WTC11 (cell line): ENCODE measurements around the gene PALD1. TPM values are rescaled to one million over a fixed set of nuclear protein-coding genes. Genes with fewer than 3 reads are reported as not detected.

ENCODE experiments used
- ATAC-seq: fragments of 200-7000 bp; cut with Tn5 transposase; 2 replicates; pipeline ENCODE4 v1.10.0; 2021; ENCODE audit warnings: mild to moderate bottlenecking, moderate library complexity
- CTCF ChIA-PET: fragments of 300-600 bp; sonication (Branson Sonifier 250); formaldehyde crosslinking; loops from one replicate; lab custom pipeline; 2021; ENCODE audit warnings: antibody characterized with exemption; lab: Charles Lee
- POLR2A ChIA-PET: fragments of 350-600 bp; sonication (Branson Sonifier 250); formaldehyde crosslinking; loops from one replicate; lab custom pipeline; 2021; ENCODE audit warnings: antibody characterized with exemption; lab: Charles Lee
- DNase-seq: peaks from one replicate; pipeline ENCODE4 v3.0.0; 2021; ENCODE audit warnings: low spot score
- H3K27ac Mint-ChIP-seq: 2 replicates; pipeline ENCODE4 v1.8.0; 2021; ENCODE audit warnings: mixed read lengths
- H3K27me3 Mint-ChIP-seq: 2 replicates; pipeline ENCODE4 v1.8.0; 2021; ENCODE audit warnings: low read depth, mild to moderate bottlenecking, moderate library complexity, mixed read lengths
- H3K36me3 Mint-ChIP-seq: 2 replicates; pipeline ENCODE4 v1.8.0; 2021; ENCODE audit warnings: mixed read lengths
- H3K4me1 Mint-ChIP-seq: 2 replicates; pipeline ENCODE4 v1.8.0; 2022; ENCODE audit warnings: mixed read lengths
- H3K4me3 Mint-ChIP-seq: 2 replicates; pipeline ENCODE4 v1.8.0; 2021; ENCODE audit warnings: mild to moderate bottlenecking, moderate library complexity, mixed read lengths
- H3K9me3 Mint-ChIP-seq: 2 replicates; pipeline ENCODE4 v1.8.0; 2021; ENCODE audit warnings: mixed read lengths
- ATF1 ChIP-seq: sonication (generic); formaldehyde crosslinking; IDR thresholded peaks from 2 replicates; pipeline ENCODE4 v1.8.1; 2023; ENCODE audit warnings: mild to moderate bottlenecking, moderate library complexity, missing genetic modification reagents
- CREM ChIP-seq: sonication (generic); formaldehyde crosslinking; IDR thresholded peaks from 2 replicates; pipeline ENCODE4 v1.8.1; 2022; ENCODE audit warnings: mild to moderate bottlenecking, missing genetic modification reagents, moderate library complexity
- ELF4 ChIP-seq: sonication (generic); formaldehyde crosslinking; IDR thresholded peaks from 2 replicates; pipeline ENCODE4 v1.8.1; 2022; ENCODE audit warnings: low read depth, mild to moderate bottlenecking, moderate library complexity, missing genetic modification reagents
- GRHL2 ChIP-seq: fragments of 250-450 bp; sonication (Bioruptor Pico); IDR thresholded peaks from 2 replicates; pipeline ENCODE4 v1.8.0; 2022; ENCODE audit warnings: mild to moderate bottlenecking, moderate library complexity; ENCODE audit not compliant: insufficient replicate concordance, severe bottlenecking
- GTF2I ChIP-seq: fragments of 250-450 bp; sonication (Bioruptor Pico); conservative IDR thresholded peaks from 2 replicates; pipeline ENCODE4 v1.4.0; 2021; ENCODE audit warnings: mild to moderate bottlenecking
- IRF2 ChIP-seq: sonication (generic); formaldehyde crosslinking; IDR thresholded peaks from 2 replicates; pipeline ENCODE4 v1.8.0; 2022; ENCODE audit warnings: low read depth, missing genetic modification reagents, borderline replicate concordance
- JUN ChIP-seq: sonication (generic); formaldehyde crosslinking; IDR thresholded peaks from 2 replicates; pipeline ENCODE4 v1.8.0; 2023; ENCODE audit warnings: mild to moderate bottlenecking, missing genetic modification reagents
- OVOL2 ChIP-seq: fragments of 250-450 bp; sonication (Bioruptor Pico); IDR thresholded peaks from 2 replicates; pipeline ENCODE4 v1.9.0; 2021; ENCODE audit warnings: mild to moderate bottlenecking, borderline replicate concordance
- SMAD4 ChIP-seq: sonication (generic); formaldehyde crosslinking; IDR thresholded peaks from 2 replicates; pipeline ENCODE4 v1.8.0; 2022; ENCODE audit warnings: mild to moderate bottlenecking, missing genetic modification reagents
- SP1 ChIP-seq: sonication (generic); formaldehyde crosslinking; conservative IDR thresholded peaks from 2 replicates; pipeline ENCODE4 v1.8.1; 2022; ENCODE audit warnings: missing genetic modification reagents
- ZNF121 ChIP-seq: sonication (generic); formaldehyde crosslinking; IDR thresholded peaks from 2 replicates; pipeline ENCODE4 v1.8.0; 2023; ENCODE audit warnings: missing genetic modification reagents
- ZNF232 ChIP-seq: sonication (generic); formaldehyde crosslinking; IDR thresholded peaks from 2 replicates; pipeline ENCODE4 v1.8.0; 2022; ENCODE audit warnings: mild to moderate bottlenecking, missing genetic modification reagents
- total RNA-seq: library from RNA; stranded (reverse); gene quantifications from 3 replicates; pipeline ENCODE4 v1.2.3, GENCODE V29; 2021
- TF ChIP-seq, protein P1 (sequence below): sonication (generic); formaldehyde crosslinking; IDR thresholded peaks from 2 replicates; pipeline ENCODE4 v1.8.1; 2023; ENCODE audit warnings: mild to moderate bottlenecking, missing genetic modification reagents, borderline replicate concordance
- TF ChIP-seq, protein P2 (sequence below): sonication (generic); formaldehyde crosslinking; IDR thresholded peaks from 2 replicates; pipeline ENCODE4 v1.8.0; 2023; ENCODE audit warnings: missing genetic modification reagents, mild to moderate bottlenecking, borderline replicate concordance
- TF ChIP-seq, protein P3 (sequence below): sonication (generic); formaldehyde crosslinking; IDR thresholded peaks from 2 replicates; pipeline ENCODE4 v1.8.1; 2023; ENCODE audit warnings: mild to moderate bottlenecking, missing genetic modification reagents, moderate library complexity
- TF ChIP-seq, protein P4 (sequence below): sonication (generic); formaldehyde crosslinking; IDR thresholded peaks from 2 replicates; pipeline ENCODE4 v1.8.0; 2022; ENCODE audit warnings: mild to moderate bottlenecking, missing genetic modification reagents
- TF ChIP-seq, protein P5 (sequence below): sonication (generic); formaldehyde crosslinking; IDR thresholded peaks from 2 replicates; pipeline ENCODE4 v1.8.1; 2023; ENCODE audit warnings: mild to moderate bottlenecking, moderate library complexity, missing genetic modification reagents
- TF ChIP-seq, protein P6 (sequence below): fragments of 200-600 bp; IDR thresholded peaks from 2 replicates; pipeline ENCODE4 v1.8.0; 2022; ENCODE audit warnings: antibody characterized with exemption
- TF ChIP-seq, protein P7 (sequence below): sonication (generic); formaldehyde crosslinking; IDR thresholded peaks from 2 replicates; pipeline ENCODE4 v1.8.0; 2022; ENCODE audit warnings: mild to moderate bottlenecking, missing genetic modification reagents

The PALD1 gene
- total RNA-seq, 1 experiment from 2014 or later, result 43.6 TPM

DNA sequence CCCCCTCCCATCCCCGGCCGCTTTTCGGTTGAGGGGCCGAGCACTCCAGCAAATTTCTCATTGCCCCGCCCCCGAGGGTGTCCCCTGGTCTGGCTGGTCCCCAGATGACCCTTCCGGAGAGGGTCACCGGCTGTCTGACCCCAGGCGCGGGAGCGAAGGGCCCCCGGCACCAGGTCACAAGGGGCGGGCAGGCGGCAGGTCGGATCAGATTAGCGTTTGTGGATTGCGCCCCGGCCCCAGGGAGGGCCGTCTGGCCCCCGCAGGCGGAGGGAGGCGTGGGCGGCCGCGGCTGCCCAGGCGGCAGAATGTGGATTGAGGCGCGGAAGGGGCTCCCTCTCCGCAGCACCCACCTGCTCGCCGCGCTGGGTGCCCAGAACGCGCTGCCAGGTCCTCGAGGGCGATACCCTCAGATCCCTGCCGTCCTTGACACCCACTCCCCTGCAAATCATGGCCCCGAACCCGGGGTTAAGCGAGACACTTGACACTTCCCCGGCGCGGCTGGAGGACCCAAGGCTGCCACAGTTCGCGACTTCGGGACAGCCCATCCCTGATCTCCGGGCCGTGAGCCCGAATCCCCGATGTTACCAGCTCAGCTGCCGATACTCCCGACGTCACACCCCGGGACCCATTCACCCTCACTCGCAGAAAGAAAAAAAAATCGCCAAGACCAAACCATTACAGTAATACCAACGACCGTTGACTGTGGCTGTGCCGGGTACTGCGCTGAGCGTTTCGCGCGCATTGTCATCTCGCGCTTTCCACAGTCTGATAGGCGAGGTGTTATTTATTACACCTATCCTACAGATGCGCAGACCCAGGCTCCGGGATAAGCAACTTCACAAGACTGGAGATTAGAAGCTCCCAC, 38.0 kb upstream of the PALD1 start:
- peaks cover 67% of the 10 kb centered on the region for H3K4me1 Mint-ChIP-seq
- no peaks in the 10 kb centered on the region for H3K9me3 Mint-ChIP-seq
- DNase-seq (peak; percentile 63), ATAC-seq (peak; percentile 3)
- H3K36me3 Mint-ChIP-seq, result peaks cover 9% of the 10 kb centered on the region
- H3K27me3 Mint-ChIP-seq, result peaks cover 19% of the 10 kb centered on the region
- CTCF ChIA-PET, result interaction anchor here (0.6 to 1.1 kb wide), 5 partner anchors 10 to 218 kb away, joined by 3 to 5 read pairs (median 4); no protein-coding TSS in a partner anchor
- H3K4me3 Mint-ChIP-seq, result peak overlapping the region; percentile 77
- POLR2A ChIA-PET, result interaction anchor here (0.9 kb wide), 1 partner anchor 15 kb away, joined by 4 read pairs; no protein-coding TSS in a partner anchor
- peak overlapping the region; percentile 92 for H3K27ac Mint-ChIP-seq
- TF ChIP-seq SP1 (CRISPR knock-in tag), result no peak; the same call in 1 of the 2 replicates
- TF ChIP-seq SMAD4 (CRISPR knock-in tag), result 0 out of 2 replicates have a peak, but pooled peaks have one; percentile 16
- no peak for TF ChIP-seq GRHL2
- no peak for TF ChIP-seq ATF1
- no peak for TF ChIP-seq OVOL2
- TF ChIP-seq, protein P1, sequence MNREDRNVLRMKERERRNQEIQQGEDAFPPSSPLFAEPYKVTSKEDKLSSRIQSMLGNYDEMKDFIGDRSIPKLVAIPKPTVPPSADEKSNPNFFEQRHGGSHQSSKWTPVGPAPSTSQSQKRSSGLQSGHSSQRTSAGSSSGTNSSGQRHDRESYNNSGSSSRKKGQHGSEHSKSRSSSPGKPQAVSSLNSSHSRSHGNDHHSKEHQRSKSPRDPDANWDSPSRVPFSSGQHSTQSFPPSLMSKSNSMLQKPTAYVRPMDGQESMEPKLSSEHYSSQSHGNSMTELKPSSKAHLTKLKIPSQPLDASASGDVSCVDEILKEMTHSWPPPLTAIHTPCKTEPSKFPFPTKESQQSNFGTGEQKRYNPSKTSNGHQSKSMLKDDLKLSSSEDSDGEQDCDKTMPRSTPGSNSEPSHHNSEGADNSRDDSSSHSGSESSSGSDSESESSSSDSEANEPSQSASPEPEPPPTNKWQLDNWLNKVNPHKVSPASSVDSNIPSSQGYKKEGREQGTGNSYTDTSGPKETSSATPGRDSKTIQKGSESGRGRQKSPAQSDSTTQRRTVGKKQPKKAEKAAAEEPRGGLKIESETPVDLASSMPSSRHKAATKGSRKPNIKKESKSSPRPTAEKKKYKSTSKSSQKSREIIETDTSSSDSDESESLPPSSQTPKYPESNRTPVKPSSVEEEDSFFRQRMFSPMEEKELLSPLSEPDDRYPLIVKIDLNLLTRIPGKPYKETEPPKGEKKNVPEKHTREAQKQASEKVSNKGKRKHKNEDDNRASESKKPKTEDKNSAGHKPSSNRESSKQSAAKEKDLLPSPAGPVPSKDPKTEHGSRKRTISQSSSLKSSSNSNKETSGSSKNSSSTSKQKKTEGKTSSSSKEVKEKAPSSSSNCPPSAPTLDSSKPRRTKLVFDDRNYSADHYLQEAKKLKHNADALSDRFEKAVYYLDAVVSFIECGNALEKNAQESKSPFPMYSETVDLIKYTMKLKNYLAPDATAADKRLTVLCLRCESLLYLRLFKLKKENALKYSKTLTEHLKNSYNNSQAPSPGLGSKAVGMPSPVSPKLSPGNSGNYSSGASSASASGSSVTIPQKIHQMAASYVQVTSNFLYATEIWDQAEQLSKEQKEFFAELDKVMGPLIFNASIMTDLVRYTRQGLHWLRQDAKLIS (CRISPR knock-in tag), result no peak
- no peak for TF ChIP-seq GTF2I (CRISPR knock-in tag)
- TF ChIP-seq, protein P2, sequence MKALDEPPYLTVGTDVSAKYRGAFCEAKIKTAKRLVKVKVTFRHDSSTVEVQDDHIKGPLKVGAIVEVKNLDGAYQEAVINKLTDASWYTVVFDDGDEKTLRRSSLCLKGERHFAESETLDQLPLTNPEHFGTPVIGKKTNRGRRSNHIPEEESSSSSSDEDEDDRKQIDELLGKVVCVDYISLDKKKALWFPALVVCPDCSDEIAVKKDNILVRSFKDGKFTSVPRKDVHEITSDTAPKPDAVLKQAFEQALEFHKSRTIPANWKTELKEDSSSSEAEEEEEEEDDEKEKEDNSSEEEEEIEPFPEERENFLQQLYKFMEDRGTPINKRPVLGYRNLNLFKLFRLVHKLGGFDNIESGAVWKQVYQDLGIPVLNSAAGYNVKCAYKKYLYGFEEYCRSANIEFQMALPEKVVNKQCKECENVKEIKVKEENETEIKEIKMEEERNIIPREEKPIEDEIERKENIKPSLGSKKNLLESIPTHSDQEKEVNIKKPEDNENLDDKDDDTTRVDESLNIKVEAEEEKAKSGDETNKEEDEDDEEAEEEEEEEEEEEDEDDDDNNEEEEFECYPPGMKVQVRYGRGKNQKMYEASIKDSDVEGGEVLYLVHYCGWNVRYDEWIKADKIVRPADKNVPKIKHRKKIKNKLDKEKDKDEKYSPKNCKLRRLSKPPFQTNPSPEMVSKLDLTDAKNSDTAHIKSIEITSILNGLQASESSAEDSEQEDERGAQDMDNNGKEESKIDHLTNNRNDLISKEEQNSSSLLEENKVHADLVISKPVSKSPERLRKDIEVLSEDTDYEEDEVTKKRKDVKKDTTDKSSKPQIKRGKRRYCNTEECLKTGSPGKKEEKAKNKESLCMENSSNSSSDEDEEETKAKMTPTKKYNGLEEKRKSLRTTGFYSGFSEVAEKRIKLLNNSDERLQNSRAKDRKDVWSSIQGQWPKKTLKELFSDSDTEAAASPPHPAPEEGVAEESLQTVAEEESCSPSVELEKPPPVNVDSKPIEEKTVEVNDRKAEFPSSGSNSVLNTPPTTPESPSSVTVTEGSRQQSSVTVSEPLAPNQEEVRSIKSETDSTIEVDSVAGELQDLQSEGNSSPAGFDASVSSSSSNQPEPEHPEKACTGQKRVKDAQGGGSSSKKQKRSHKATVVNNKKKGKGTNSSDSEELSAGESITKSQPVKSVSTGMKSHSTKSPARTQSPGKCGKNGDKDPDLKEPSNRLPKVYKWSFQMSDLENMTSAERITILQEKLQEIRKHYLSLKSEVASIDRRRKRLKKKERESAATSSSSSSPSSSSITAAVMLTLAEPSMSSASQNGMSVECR (CRISPR knock-in tag), result peak; percentile 29; the same call in 1 of the 2 replicates
- TF ChIP-seq, protein P3, sequence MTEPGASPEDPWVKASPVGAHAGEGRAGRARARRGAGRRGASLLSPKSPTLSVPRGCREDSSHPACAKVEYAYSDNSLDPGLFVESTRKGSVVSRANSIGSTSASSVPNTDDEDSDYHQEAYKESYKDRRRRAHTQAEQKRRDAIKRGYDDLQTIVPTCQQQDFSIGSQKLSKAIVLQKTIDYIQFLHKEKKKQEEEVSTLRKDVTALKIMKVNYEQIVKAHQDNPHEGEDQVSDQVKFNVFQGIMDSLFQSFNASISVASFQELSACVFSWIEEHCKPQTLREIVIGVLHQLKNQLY, result no peak
- TF ChIP-seq, protein P4, sequence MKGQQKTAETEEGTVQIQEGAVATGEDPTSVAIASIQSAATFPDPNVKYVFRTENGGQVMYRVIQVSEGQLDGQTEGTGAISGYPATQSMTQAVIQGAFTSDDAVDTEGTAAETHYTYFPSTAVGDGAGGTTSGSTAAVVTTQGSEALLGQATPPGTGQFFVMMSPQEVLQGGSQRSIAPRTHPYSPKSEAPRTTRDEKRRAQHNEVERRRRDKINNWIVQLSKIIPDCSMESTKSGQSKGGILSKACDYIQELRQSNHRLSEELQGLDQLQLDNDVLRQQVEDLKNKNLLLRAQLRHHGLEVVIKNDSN (CRISPR knock-in tag), result peak; percentile 35; the same call in 1 of the 2 replicates
- 0 out of 2 replicates have a peak, but pooled peaks have one; percentile 55 for TF ChIP-seq CREM (CRISPR knock-in tag)
- TF ChIP-seq ZNF121 (CRISPR knock-in tag), result no peak
- TF ChIP-seq, protein P5, sequence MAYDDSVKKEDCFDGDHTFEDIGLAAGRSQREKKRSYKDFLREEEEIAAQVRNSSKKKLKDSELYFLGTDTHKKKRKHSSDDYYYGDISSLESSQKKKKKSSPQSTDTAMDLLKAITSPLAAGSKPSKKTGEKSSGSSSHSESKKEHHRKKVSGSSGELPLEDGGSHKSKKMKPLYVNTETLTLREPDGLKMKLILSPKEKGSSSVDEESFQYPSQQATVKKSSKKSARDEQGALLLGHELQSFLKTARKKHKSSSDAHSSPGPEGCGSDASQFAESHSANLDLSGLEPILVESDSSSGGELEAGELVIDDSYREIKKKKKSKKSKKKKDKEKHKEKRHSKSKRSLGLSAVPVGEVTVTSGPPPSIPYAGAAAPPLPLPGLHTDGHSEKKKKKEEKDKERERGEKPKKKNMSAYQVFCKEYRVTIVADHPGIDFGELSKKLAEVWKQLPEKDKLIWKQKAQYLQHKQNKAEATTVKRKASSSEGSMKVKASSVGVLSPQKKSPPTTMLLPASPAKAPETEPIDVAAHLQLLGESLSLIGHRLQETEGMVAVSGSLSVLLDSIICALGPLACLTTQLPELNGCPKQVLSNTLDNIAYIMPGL (CRISPR knock-in tag), result peak; percentile 47; the same call in 1 of the 2 replicates
- peak; percentile 44; the same call in 1 of the 2 replicates for TF ChIP-seq ZNF232 (CRISPR knock-in tag)
- no peak for TF ChIP-seq IRF2 (CRISPR knock-in tag)
- no peak; the same call in 1 of the 2 replicates for TF ChIP-seq JUN (CRISPR knock-in tag)
- TF ChIP-seq, protein P6, sequence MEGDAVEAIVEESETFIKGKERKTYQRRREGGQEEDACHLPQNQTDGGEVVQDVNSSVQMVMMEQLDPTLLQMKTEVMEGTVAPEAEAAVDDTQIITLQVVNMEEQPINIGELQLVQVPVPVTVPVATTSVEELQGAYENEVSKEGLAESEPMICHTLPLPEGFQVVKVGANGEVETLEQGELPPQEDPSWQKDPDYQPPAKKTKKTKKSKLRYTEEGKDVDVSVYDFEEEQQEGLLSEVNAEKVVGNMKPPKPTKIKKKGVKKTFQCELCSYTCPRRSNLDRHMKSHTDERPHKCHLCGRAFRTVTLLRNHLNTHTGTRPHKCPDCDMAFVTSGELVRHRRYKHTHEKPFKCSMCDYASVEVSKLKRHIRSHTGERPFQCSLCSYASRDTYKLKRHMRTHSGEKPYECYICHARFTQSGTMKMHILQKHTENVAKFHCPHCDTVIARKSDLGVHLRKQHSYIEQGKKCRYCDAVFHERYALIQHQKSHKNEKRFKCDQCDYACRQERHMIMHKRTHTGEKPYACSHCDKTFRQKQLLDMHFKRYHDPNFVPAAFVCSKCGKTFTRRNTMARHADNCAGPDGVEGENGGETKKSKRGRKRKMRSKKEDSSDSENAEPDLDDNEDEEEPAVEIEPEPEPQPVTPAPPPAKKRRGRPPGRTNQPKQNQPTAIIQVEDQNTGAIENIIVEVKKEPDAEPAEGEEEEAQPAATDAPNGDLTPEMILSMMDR, result no peak
- TF ChIP-seq, protein P7, sequence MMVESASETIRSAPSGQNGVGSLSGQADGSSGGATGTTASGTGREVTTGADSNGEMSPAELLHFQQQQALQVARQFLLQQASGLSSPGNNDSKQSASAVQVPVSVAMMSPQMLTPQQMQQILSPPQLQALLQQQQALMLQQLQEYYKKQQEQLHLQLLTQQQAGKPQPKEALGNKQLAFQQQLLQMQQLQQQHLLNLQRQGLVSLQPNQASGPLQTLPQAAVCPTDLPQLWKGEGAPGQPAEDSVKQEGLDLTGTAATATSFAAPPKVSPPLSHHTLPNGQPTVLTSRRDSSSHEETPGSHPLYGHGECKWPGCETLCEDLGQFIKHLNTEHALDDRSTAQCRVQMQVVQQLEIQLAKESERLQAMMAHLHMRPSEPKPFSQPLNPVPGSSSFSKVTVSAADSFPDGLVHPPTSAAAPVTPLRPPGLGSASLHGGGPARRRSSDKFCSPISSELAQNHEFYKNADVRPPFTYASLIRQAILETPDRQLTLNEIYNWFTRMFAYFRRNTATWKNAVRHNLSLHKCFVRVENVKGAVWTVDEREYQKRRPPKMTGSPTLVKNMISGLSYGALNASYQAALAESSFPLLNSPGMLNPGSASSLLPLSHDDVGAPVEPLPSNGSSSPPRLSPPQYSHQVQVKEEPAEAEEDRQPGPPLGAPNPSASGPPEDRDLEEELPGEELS (CRISPR knock-in tag), result peak; percentile 87
- TF ChIP-seq ELF4 (CRISPR knock-in tag), result no peak
